MG63 (cell line): ENCODE data around the gene SLC19A1. TPM values are rescaled to one million over a fixed set of nuclear protein-coding genes. Genes with fewer than 3 reads are reported as not detected.

Experiments
- DNase-seq: peaks from one replicate; pipeline ENCODE4 v3.0.0-alpha.2; 2020
- H3K27me3 ChIP-seq: fragments of 250-450 bp; sonication (Bioruptor Pico); 2 replicates; pipeline ENCODE4 v1.5.1; 2020; ENCODE audit warnings: mild to moderate bottlenecking, moderate library complexity
- H3K36me3 ChIP-seq: fragments of 250-450 bp; sonication (Bioruptor Pico); 2 replicates; pipeline ENCODE4 v1.5.1; 2020; ENCODE audit warnings: mild to moderate bottlenecking, moderate library complexity
- H3K4me3 ChIP-seq: fragments of 250-450 bp; sonication (Bioruptor Pico); 2 replicates; pipeline ENCODE4 v1.5.1; 2020; ENCODE audit warnings: mild to moderate bottlenecking, moderate library complexity
- H3K9me3 ChIP-seq: fragments of 250-450 bp; sonication (Bioruptor Pico); 2 replicates; pipeline ENCODE4 v1.5.1; 2020; ENCODE audit warnings: mild to moderate bottlenecking, moderate library complexity
- total RNA-seq: library from RNA; depleted of rRNA; stranded (reverse); fragments of >200 nt; shearing (Covaris generic); gene quantifications from 2 replicates; pipeline ENCODE4 v1.2.3, GENCODE V29; 2014; ENCODE audit warnings: low replicate concordance

Gene SLC19A1
- total RNA-seq, 1 experiment from 2014 or later, result 26.7 TPM

GRCh38 chr21:45470087-45470515 lies 72.1 kb downstream of the SLC19A1 start:
- Histone ChIP-seq H3K27me3 (no peaks in the 10 kb centered on the region), H3K9me3 (no peaks in the 10 kb centered on the region), H3K36me3 (no peaks in the 10 kb centered on the region), H3K4me3 (no peak overlapping the region)
- DNase-seq, result no peak

GRCh38 chr21:45469273-45470086 lies 72.8 kb downstream of the SLC19A1 start:
- Histone ChIP-seq H3K9me3 (no peaks in the 10 kb centered on the region), H3K27me3 (no peaks in the 10 kb centered on the region; the same call in 1 of the 2 replicates), H3K36me3 (no peaks in the 10 kb centered on the region), H3K4me3 (no peak overlapping the region)
- DNase-seq, result no peak

GRCh38 chr21:45468971-45469272 lies 73.3 kb downstream of the SLC19A1 start:
- DNase-seq, result no peak
- no peaks in the 10 kb centered on the region; the same call in 1 of the 2 replicates for H3K27me3 ChIP-seq
- H3K4me3 ChIP-seq, result no peak overlapping the region

GRCh38 chr21:45468051-45468970 lies 73.9 kb downstream of the SLC19A1 start:
- no peaks in the 10 kb centered on the region for H3K9me3 ChIP-seq
- no peaks in the 10 kb centered on the region for H3K36me3 ChIP-seq
- no peak for DNase-seq
- peaks cover 3% of the 10 kb centered on the region for H3K27me3 ChIP-seq
- H3K4me3 ChIP-seq, result no peak overlapping the region

More at GRCh38 chr21:45468971-45469272, 73.3 kb downstream of the SLC19A1 start:
- no peaks in the 10 kb centered on the region for H3K36me3 ChIP-seq
- no peaks in the 10 kb centered on the region for H3K9me3 ChIP-seq

GRCh38 chr21:45467221-45467779 lies 74.9 kb downstream of the SLC19A1 start:
- peaks cover 4% of the 10 kb centered on the region; the same call in 1 of the 2 replicates for H3K9me3 ChIP-seq
- H3K27me3 ChIP-seq, result peaks cover 6% of the 10 kb centered on the region
- no peak overlapping the region for H3K4me3 ChIP-seq
- H3K36me3 ChIP-seq, result no peaks in the 10 kb centered on the region
- DNase-seq, result peak; percentile 48

- H3K4me3 ChIP-seq, result no peak overlapping the region
- peaks cover 6% of the 10 kb centered on the region for H3K27me3 ChIP-seq
- no peaks in the 10 kb centered on the region for H3K36me3 ChIP-seq
- H3K9me3 ChIP-seq, result peaks cover 11% of the 10 kb centered on the region
- DNase-seq, result no peak
Observed at GRCh38 chr21:45466330-45467220, 75.7 kb downstream of the SLC19A1 start.

- Histone ChIP-seq H3K36me3 (no peaks in the 10 kb centered on the region), H3K27me3 (peaks cover 6% of the 10 kb centered on the region), H3K9me3 (peaks cover 12% of the 10 kb centered on the region), H3K4me3 (no peak overlapping the region)
- DNase-seq, result no peak
Observed at GRCh38 chr21:45465611-45466329, 76.5 kb downstream of the SLC19A1 start.

GRCh38 chr21:45465105-45465504 lies 77.1 kb downstream of the SLC19A1 start:
- peaks cover 12% of the 10 kb centered on the region for H3K9me3 ChIP-seq
- H3K27me3 ChIP-seq, result peaks cover 6% of the 10 kb centered on the region
- no peak for DNase-seq
- no peaks in the 10 kb centered on the region for H3K36me3 ChIP-seq
- H3K4me3 ChIP-seq, result no peak overlapping the region

GRCh38 chr21:45464309-45464708 lies 77.9 kb downstream of the SLC19A1 start:
- peaks cover 6% of the 10 kb centered on the region for H3K27me3 ChIP-seq
- peaks cover 12% of the 10 kb centered on the region for H3K9me3 ChIP-seq
- H3K4me3 ChIP-seq, result no peak overlapping the region
- no peaks in the 10 kb centered on the region for H3K36me3 ChIP-seq
- DNase-seq, result no peak

GRCh38 chr21:45463871-45464270 lies 78.4 kb downstream of the SLC19A1 start:
- no peak for DNase-seq
- Histone ChIP-seq H3K36me3 (no peaks in the 10 kb centered on the region), H3K4me3 (no peak overlapping the region), H3K9me3 (peaks cover 12% of the 10 kb centered on the region), H3K27me3 (peaks cover 6% of the 10 kb centered on the region)

- no peaks in the 10 kb centered on the region for H3K36me3 ChIP-seq
- DNase-seq, result no peak
- H3K9me3 ChIP-seq, result peaks cover 12% of the 10 kb centered on the region
- H3K4me3 ChIP-seq, result no peak overlapping the region
- H3K27me3 ChIP-seq, result peaks cover 6% of the 10 kb centered on the region
Observed at GRCh38 chr21:45461806-45462341, 80.4 kb downstream of the SLC19A1 start.

- Histone ChIP-seq H3K27me3 (peaks cover 6% of the 10 kb centered on the region), H3K36me3 (no peaks in the 10 kb centered on the region)
- DNase-seq, result no peak
Observed at GRCh38 chr21:45461369-45461750, 80.9 kb downstream of the SLC19A1 start.

GRCh38 chr21:45460611-45461368 lies 81.5 kb downstream of the SLC19A1 start:
- Histone ChIP-seq H3K9me3 (peaks cover 12% of the 10 kb centered on the region), H3K4me3 (no peak overlapping the region), H3K27me3 (peaks cover 6% of the 10 kb centered on the region), H3K36me3 (no peaks in the 10 kb centered on the region)
- DNase-seq, result peak; percentile 36

More at GRCh38 chr21:45461369-45461750, 80.9 kb downstream of the SLC19A1 start:
- peaks cover 12% of the 10 kb centered on the region for H3K9me3 ChIP-seq
- H3K4me3 ChIP-seq, result no peak overlapping the region

- no peak overlapping the region for H3K4me3 ChIP-seq
- H3K27me3 ChIP-seq, result peaks cover 6% of the 10 kb centered on the region
- DNase-seq, result no peak
- no peaks in the 10 kb centered on the region for H3K36me3 ChIP-seq
- H3K9me3 ChIP-seq, result peaks cover 12% of the 10 kb centered on the region
Observed at GRCh38 chr21:45460011-45460565, 82.2 kb downstream of the SLC19A1 start.
